GM19438 (cell line): ENCODE data around the gene PRR22.
"Not testable (repeated sequence)": the region's sequence is repeated elsewhere in the genome, so short reads cannot be mapped to it uniquely, and the experiment has no call there.

Source experiments
- ATAC-seq: cut with Tn5 transposase; IDR thresholded peaks from one replicate; pipeline ENCODE4 v1.9.1; 2021; ENCODE audit warnings: low read depth; ENCODE audit not compliant: unreplicated experiment

The PRR22 gene

DNA sequence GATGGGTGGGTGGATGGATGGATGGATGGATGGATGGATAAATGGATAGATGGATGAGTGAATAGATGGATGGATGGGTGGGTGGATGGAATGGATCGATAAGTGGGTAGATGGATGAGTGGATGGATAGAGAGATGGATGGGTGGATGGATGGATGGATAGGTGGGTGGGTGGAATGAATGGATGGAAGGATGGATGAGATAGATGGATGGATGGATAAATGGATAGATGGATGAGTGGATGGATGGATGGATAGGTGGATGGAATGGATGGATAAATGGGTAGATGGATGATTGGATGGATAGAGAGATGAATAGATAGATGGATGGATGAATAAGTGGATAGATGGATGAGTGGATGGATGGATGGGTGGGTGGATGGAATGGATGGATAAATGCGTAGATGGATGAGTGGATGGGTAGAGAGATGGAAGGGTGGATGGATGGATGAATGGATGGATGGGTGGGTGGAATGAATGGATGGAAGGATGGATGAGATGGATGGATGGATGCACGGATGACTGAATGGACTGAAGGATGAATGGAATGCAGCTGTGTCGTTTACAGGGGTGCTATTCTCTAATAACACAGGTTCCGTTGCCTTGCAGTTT, 21.8 kb downstream of the PRR22 start:
- ATAC-seq: no peak

DNA sequence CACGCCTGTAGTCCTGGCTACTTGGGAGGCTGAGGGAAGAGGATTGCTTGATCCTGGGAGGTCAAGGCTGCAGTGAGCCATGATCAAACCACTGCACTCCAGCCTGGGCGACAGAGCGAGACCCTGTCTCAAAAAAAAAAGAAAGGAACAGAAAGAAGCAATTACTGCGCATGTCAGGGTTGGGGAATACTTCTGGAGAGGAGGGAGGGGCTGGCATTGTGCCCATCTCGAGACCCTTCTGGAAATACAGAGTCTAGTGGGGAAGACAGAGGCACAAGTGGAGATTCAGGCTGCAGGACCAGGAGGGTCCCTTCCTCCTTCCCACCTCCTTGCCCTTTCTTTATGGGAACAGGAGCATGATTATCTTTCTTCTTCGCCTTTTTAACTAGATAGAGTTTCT, 30.8 kb downstream of the PRR22 start:
- no peak for ATAC-seq

GRCh38 chr19:5751709-5752108, 32.8 kb downstream of the PRR22 start:
- no peak for ATAC-seq

- ATAC-seq: no peak
These were observed 35.0 kb downstream of the PRR22 start for GRCh38 chr19:5749505-5749904.

- not testable (repeated sequence) for ATAC-seq
These were observed 35.6 kb downstream of the PRR22 start for GRCh38 chr19:5748920-5749319.

- ATAC-seq: not testable (repeated sequence)
These were observed 39.5 kb downstream of the PRR22 start for GRCh38 chr19:5744999-5745398.

- no peak for ATAC-seq
These were observed 40.9 kb downstream of the PRR22 start for GRCh38 chr19:5743630-5744029.

DNA sequence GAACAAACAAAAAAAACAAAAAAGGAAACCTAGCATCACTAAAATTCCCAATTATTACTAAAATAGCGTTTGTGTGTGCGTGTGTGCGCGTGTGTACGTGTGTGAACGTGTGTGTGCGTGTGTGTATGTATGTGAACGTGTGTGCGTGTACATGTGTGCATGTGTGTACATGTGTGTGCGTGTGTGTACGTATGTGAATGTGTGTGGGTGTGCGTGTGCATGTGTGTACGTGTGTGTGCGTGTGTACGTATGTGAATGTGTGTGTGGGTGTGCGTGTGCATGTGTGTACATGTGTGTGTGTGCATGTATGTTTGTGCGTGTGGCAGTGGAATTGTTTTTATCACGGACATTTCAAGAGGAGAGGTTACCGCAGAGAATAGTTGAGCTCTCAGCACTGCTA, 42.5 kb downstream of the PRR22 start:
- ATAC-seq: no peak

GRCh38 chr19:5738423-5738822, 46.1 kb downstream of the PRR22 start:
- ATAC-seq: no peak

GRCh38 chr19:5733172-5733571, 51.4 kb downstream of the PRR22 start:
- not testable (repeated sequence) for ATAC-seq
